Transverse colon (tissue), 4 donors: ENCODE results near the gene MIA3.

ENCODE experiments used
- CTCF ChIP-seq, 5 experiments: fragments of 200-600 bp in 3 of 5; fragments of 450-650 bp in 2 of 5; sonication (generic) in 3 of 5; IDR thresholded peaks; 1 replicate in 2 of 5; 2 replicates in 3 of 5; pipeline ENCODE4 v1.5.1; 2016 to 2017; ENCODE audit warnings: antibody characterized with exemption in 5 of 5, inconsistent platforms in 3 of 5, mild to moderate bottlenecking in 2 of 5, moderate library complexity in 1 of 5
- EP300 ChIP-seq: sonication (generic); formaldehyde crosslinking; IDR thresholded peaks from one replicate; pipeline ENCODE4 v1.6.1; 2017; ENCODE audit warnings: antibody characterized with exemption, low read depth
- POLR2A ChIP-seq: fragments of 450-650 bp; IDR thresholded peaks from one replicate; pipeline ENCODE4 v1.6.1; 2016; ENCODE audit warnings: antibody characterized with exemption, mild to moderate bottlenecking, moderate library complexity
- POLR2AphosphoS5 ChIP-seq, 3 donors: sonication (generic); formaldehyde crosslinking; IDR thresholded peaks; one replicate each; pipeline ENCODE4 v1.6.1; 2016; ENCODE audit warnings: antibody characterized with exemption in 3 of 3

GRCh38 chr1:222643606-222643937 lies 25.7 kb downstream of the MIA3 start:
- no peak for TF ChIP-seq CTCF (IDR thresholded peaks at IDR 0.05)
- TF ChIP-seq POLR2A = no peak
- no peak for TF ChIP-seq POLR2AphosphoS5 (IDR thresholded peaks at IDR 0.05)
- TF ChIP-seq EP300 = no peak
